Stimulated activated CD8-positive, alpha-beta memory T cell treated with anti-CD3 and anti-CD28 coated beads, Interleukin-4, amount 100 ng/mL, for 24 hours (primary cell): ENCODE data around the gene LRRC27.

Experiments used
- DNase-seq: peaks from one replicate; pipeline ENCODE4 v3.0.0-alpha.2; 2020; ENCODE audit warnings: low read depth

LRRC27 gene

GRCh38 chr10:132402781-132403241, 70.8 kb downstream of the LRRC27 start:
- DNase-seq = no peak

- DNase-seq = no peak
Observed at GRCh38 chr10:132403511-132404168, 71.6 kb downstream of the LRRC27 start.

- DNase-seq = no peak
Observed at GRCh38 chr10:132404169-132404880, 72.3 kb downstream of the LRRC27 start.

- no peak for DNase-seq
Observed at GRCh38 chr10:132404911-132405462, 73.0 kb downstream of the LRRC27 start.

- no peak for DNase-seq
Observed at GRCh38 chr10:132405463-132405991, 73.5 kb downstream of the LRRC27 start.

- no peak for DNase-seq
Observed at GRCh38 chr10:132406181-132406580, 74.2 kb downstream of the LRRC27 start.

- DNase-seq = no peak
Observed at GRCh38 chr10:132406750-132407149, 74.8 kb downstream of the LRRC27 start.

GRCh38 chr10:132407243-132407746, 75.3 kb downstream of the LRRC27 start:
- DNase-seq = no peak

- DNase-seq = no peak
Observed at GRCh38 chr10:132407846-132408278, 75.9 kb downstream of the LRRC27 start.

GRCh38 chr10:132408367-132408781, 76.4 kb downstream of the LRRC27 start:
- no peak for DNase-seq

GRCh38 chr10:132408823-132409666, 77.1 kb downstream of the LRRC27 start:
- DNase-seq = no peak

GRCh38 chr10:132409667-132410028, 77.7 kb downstream of the LRRC27 start:
- DNase-seq = no peak

- no peak for DNase-seq
Observed at GRCh38 chr10:132410056-132410778, 78.2 kb downstream of the LRRC27 start.

- no peak for DNase-seq
Observed at GRCh38 chr10:132410779-132411532, 79.0 kb downstream of the LRRC27 start.

- DNase-seq = no peak
Observed at GRCh38 chr10:132411561-132412253, 79.7 kb downstream of the LRRC27 start.

- no peak for DNase-seq
Observed at GRCh38 chr10:132412316-132413192, 80.6 kb downstream of the LRRC27 start.

- DNase-seq = no peak
Observed at GRCh38 chr10:132413226-132414205, 81.5 kb downstream of the LRRC27 start.
